Measurements from ENCODE around the gene KAT2B.
A peak's percentile ranks its signal among the peaks of the same experiment; 100 is the strongest.
"Not testable (repeated sequence)": the region's sequence is repeated elsewhere in the genome, so short reads cannot be mapped to it uniquely, and the experiment has no call there.

KAT2B gene

DNA sequence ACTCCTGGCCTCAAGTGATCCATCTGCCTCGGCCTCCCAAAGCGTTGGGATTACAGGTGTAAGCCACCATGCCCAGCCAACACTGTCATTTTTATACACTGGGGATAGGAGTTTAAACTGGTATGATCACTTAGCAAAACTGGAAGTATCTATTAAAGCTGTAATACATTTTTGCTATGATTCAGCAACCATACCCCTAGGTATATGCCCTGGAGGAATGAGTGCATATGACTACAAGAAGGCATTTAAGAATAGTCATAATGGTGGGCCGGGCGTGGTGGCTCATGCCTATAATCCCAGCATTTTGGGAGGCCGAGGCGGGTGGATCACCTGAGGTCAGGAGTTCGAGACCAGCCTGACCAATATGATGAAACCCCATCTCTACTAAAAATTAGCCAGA, 8.3 kb upstream of the KAT2B start:
- H3K9me3 Mint-ChIP-seq, H3K36me3 Mint-ChIP-seq, H3K4me3 Mint-ChIP-seq, DNase-seq, CTCF ChIA-PET, H3K27me3 Mint-ChIP-seq, H3K27ac Mint-ChIP-seq, H3K4me1 Mint-ChIP-seq: not testable (repeated sequence)

DNA sequence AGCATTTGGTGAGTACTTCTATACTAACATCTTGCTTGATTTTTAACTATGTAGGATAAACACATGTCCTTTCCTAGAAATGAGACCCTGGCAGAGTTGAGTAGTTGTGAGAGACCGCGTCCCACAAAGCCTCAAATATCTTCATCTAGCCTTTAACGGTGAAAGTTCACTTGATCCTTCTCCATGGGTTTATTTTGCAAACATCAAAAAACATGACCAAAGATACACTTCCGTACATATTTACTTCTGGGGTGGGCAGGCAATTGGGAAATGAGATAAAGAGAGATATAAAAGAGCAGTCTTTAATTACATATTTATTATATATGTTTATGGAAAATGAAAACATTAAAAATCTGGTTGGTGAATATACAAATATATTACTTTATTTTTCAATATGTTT, 5.2 kb upstream of the KAT2B start:
- peaks cover 20% of the 10 kb centered on the region for H3K4me1 Mint-ChIP-seq
- no peaks in the 10 kb centered on the region for H3K27me3 Mint-ChIP-seq
- H3K4me3 Mint-ChIP-seq = no peak overlapping the region
- H3K36me3 Mint-ChIP-seq = no peaks in the 10 kb centered on the region
- H3K9me3 Mint-ChIP-seq = no peaks in the 10 kb centered on the region
- H3K27ac Mint-ChIP-seq = no peak overlapping the region
- DNase-seq = no peak
- CTCF ChIA-PET = no interaction called here

- peak overlapping the region; percentile 89 for H3K4me3 Mint-ChIP-seq
- H3K4me1 Mint-ChIP-seq = peaks cover 28% of the 10 kb centered on the region
- CTCF ChIA-PET = interaction anchor here (1.1 kb wide), 1 partner anchor 11 kb away, joined by 3 read pairs; no protein-coding TSS in a partner anchor
- peaks cover 9% of the 10 kb centered on the region for H3K36me3 Mint-ChIP-seq
- peaks cover 3% of the 10 kb centered on the region for H3K27me3 Mint-ChIP-seq
- H3K27ac Mint-ChIP-seq = no peak overlapping the region
- no peaks in the 10 kb centered on the region for H3K9me3 Mint-ChIP-seq
- DNase-seq = no peak
Observed at GRCh38 chr3:20037255-20037996, 2.8 kb upstream of the KAT2B start.

- no peak for DNase-seq
- no peaks in the 10 kb centered on the region for H3K9me3 Mint-ChIP-seq
- peaks cover 19% of the 10 kb centered on the region for H3K36me3 Mint-ChIP-seq
- CTCF ChIA-PET = interaction anchor here (0.8 to 1.1 kb wide), 3 partner anchors 13 to 126 kb away, joined by 3 read pairs; no protein-coding TSS in a partner anchor
- H3K4me1 Mint-ChIP-seq = peaks cover 43% of the 10 kb centered on the region
- peak overlapping the region; percentile 98 for H3K27ac Mint-ChIP-seq
- H3K27me3 Mint-ChIP-seq = peaks cover 3% of the 10 kb centered on the region
- peak overlapping the region; percentile 89 for H3K4me3 Mint-ChIP-seq
Observed at GRCh38 chr3:20038699-20039465, 1.4 kb upstream of the KAT2B start.

DNA sequence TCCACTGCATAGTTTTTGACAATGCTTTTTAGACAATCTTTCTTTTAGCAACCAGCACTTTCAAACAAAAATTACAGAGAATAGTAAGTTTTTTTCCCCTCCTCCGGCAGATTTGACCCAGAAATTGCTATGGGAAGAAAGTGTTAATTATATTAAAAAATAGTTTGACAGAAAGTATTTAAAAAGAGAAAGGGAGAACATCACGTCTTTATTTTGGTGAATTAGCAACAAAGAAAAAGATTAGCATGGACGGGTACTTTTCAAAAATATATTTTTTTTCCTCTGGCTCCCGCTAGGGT, 831 bp upstream of the KAT2B start:
- CTCF ChIA-PET = no interaction called here
- DNase-seq = no peak
- peaks cover 22% of the 10 kb centered on the region for H3K36me3 Mint-ChIP-seq
- peak overlapping the region; percentile 98 for H3K27ac Mint-ChIP-seq
- H3K4me1 Mint-ChIP-seq = peaks cover 48% of the 10 kb centered on the region
- H3K4me3 Mint-ChIP-seq = peak overlapping the region; percentile 89
- H3K27me3 Mint-ChIP-seq = peaks cover 3% of the 10 kb centered on the region
- no peaks in the 10 kb centered on the region for H3K9me3 Mint-ChIP-seq

GRCh38 chr3:20040548-20041196, 426 bp downstream of the KAT2B start:
- peaks cover 27% of the 10 kb centered on the region for H3K36me3 Mint-ChIP-seq
- peak overlapping the region; percentile 99 for H3K27ac Mint-ChIP-seq
- peaks cover 3% of the 10 kb centered on the region for H3K27me3 Mint-ChIP-seq
- peak; percentile 83 for DNase-seq
- CTCF ChIA-PET = interaction anchor here (1.0 to 2.4 kb wide), 5 partner anchors 24 to 155 kb away, joined by 3 to 9 read pairs (median 7); partner anchors contain the start of gene SGO1
- peaks cover 56% of the 10 kb centered on the region for H3K4me1 Mint-ChIP-seq
- peak overlapping the region; percentile 93 for H3K4me3 Mint-ChIP-seq
- no peaks in the 10 kb centered on the region for H3K9me3 Mint-ChIP-seq

GRCh38 chr3:20041197-20041780, 1.0 kb downstream of the KAT2B start:
- CTCF ChIA-PET = interaction anchor here (0.8 to 2.4 kb wide), 7 partner anchors 10 to 155 kb away, joined by 3 to 9 read pairs (median 6); partner anchors contain the start of gene SGO1
- Mint-ChIP-seq H3K9me3 (no peaks in the 10 kb centered on the region), H3K4me1 (peaks cover 62% of the 10 kb centered on the region), H3K4me3 (peak overlapping the region; percentile 93), H3K27me3 (peaks cover 3% of the 10 kb centered on the region), H3K36me3 (peaks cover 31% of the 10 kb centered on the region), H3K27ac (peak overlapping the region; percentile 99)
- peak; percentile 88 for DNase-seq

- Mint-ChIP-seq H3K36me3 (peaks cover 37% of the 10 kb centered on the region), H3K27me3 (peaks cover 3% of the 10 kb centered on the region), H3K4me1 (peaks cover 68% of the 10 kb centered on the region), H3K27ac (peak overlapping the region; percentile 99), H3K4me3 (peak overlapping the region; percentile 93), H3K9me3 (no peaks in the 10 kb centered on the region)
- no peak for DNase-seq
- CTCF ChIA-PET = interaction anchor here (0.8 to 2.4 kb wide), 5 partner anchors 9 to 156 kb away, joined by 3 to 8 read pairs (median 4); partner anchors contain the start of gene SGO1
Observed at GRCh38 chr3:20042331-20042730, 2.1 kb downstream of the KAT2B start.

- peaks cover 45% of the 10 kb centered on the region for H3K36me3 Mint-ChIP-seq
- CTCF ChIA-PET = interaction anchor here (1.2 to 1.5 kb wide), 3 partner anchors 10 to 21 kb away, joined by 3 to 4 read pairs (median 3); no protein-coding TSS in a partner anchor
- DNase-seq = peak; percentile 77
- no peaks in the 10 kb centered on the region for H3K9me3 Mint-ChIP-seq
- peak overlapping the region; percentile 93 for H3K4me3 Mint-ChIP-seq
- peak overlapping the region; percentile 99 for H3K27ac Mint-ChIP-seq
- peaks cover 3% of the 10 kb centered on the region for H3K27me3 Mint-ChIP-seq
- peaks cover 68% of the 10 kb centered on the region for H3K4me1 Mint-ChIP-seq
Observed at GRCh38 chr3:20043396-20043795, 3.1 kb downstream of the KAT2B start.

DNA sequence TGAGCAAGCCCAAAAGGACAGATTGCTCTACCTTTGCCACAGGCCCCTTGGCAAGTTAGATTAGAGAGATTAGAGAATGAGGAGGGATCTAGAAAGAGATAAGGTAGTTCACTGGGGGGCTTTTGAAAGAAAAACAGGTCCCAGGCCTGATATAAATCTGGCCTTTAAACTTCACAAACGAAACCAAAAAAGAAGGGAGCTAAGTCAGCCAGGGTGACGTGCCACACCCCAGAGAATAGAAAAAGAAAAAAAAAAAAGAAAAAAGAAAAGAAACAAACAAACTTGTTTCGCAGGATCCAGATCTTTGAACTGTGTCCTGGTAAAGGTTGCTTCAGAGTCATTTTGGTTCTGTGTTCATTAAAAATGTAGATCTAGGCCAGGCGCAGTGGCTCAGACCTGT, 3.6 kb downstream of the KAT2B start:
- peaks cover 48% of the 10 kb centered on the region for H3K36me3 Mint-ChIP-seq
- no peaks in the 10 kb centered on the region for H3K9me3 Mint-ChIP-seq
- peaks cover 3% of the 10 kb centered on the region for H3K27me3 Mint-ChIP-seq
- DNase-seq = no peak
- H3K4me1 Mint-ChIP-seq = peaks cover 66% of the 10 kb centered on the region
- CTCF ChIA-PET = interaction anchor here (1.4 to 1.5 kb wide), 2 partner anchors 9 to 13 kb away, joined by 3 read pairs; no protein-coding TSS in a partner anchor
- peak overlapping the region; percentile 93 for H3K4me3 Mint-ChIP-seq
- H3K27ac Mint-ChIP-seq = peak overlapping the region; percentile 99

- H3K27ac Mint-ChIP-seq, H3K9me3 Mint-ChIP-seq, H3K27me3 Mint-ChIP-seq, H3K4me3 Mint-ChIP-seq, DNase-seq, CTCF ChIA-PET: not testable (repeated sequence)
- Mint-ChIP-seq H3K4me1 (peaks cover 74% of the 10 kb centered on the region), H3K36me3 (peaks cover 56% of the 10 kb centered on the region)
Observed at GRCh38 chr3:20045141-20045540, 4.9 kb downstream of the KAT2B start.

DNA sequence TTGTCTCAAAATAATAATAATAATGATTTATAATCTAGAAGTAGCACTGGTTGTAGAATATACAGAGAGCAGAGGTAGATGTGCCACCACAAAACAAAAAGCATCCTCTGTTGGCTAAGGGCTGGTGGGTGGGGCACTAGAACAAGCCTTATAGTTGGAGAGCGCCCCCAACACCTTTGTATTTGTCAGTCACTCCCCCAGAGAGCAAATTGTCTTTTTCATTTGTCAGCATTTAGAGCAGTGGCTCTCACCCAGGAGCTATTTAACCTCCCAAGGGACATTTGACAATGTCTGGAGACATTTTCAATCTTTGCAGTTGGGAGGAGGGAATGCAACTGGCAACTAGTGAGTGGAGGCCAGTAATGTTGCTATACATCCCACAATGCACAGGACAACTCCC, 6.3 kb downstream of the KAT2B start:
- DNase-seq = no peak
- H3K36me3 Mint-ChIP-seq = peaks cover 53% of the 10 kb centered on the region
- peaks cover 82% of the 10 kb centered on the region for H3K4me1 Mint-ChIP-seq
- no peak overlapping the region for H3K4me3 Mint-ChIP-seq
- no peaks in the 10 kb centered on the region for H3K9me3 Mint-ChIP-seq
- H3K27ac Mint-ChIP-seq = no peak overlapping the region
- CTCF ChIA-PET = no interaction called here
- H3K27me3 Mint-ChIP-seq = no peaks in the 10 kb centered on the region

GRCh38 chr3:20047341-20047779, 7.1 kb downstream of the KAT2B start:
- Mint-ChIP-seq H3K9me3 (no peaks in the 10 kb centered on the region), H3K27me3 (no peaks in the 10 kb centered on the region), H3K36me3 (peaks cover 49% of the 10 kb centered on the region), H3K4me3 (no peak overlapping the region), H3K27ac (no peak overlapping the region), H3K4me1 (peaks cover 81% of the 10 kb centered on the region)
- DNase-seq = no peak
- CTCF ChIA-PET = no interaction called here

All from activated naive CD4-positive, alpha-beta T cell treated with anti-CD3 and anti-CD28 coated beads, Interleukin-2, amount 10 ng/mL, durations not matched to agents 7 days and 5 days (primary cell).